ENCODE data around the gene TRIOBP. TPM values are rescaled to one million over a fixed set of nuclear protein-coding genes. Genes with fewer than 3 reads are reported as not detected.

Gene TRIOBP
- total RNA-seq, 2 donors from 2014 or later: 74.7 to 82.2 TPM

GRCh38 chr22:37802310-37803194 is 105.7 kb downstream of the TRIOBP start:
- Histone ChIP-seq H3K9me3 (ENCODE audit: control insufficient read depth, low read length) (no peaks in the 10 kb centered on the region), H3K36me3 (ENCODE audit: control insufficient read depth, insufficient read depth, low read length) (no peaks in the 10 kb centered on the region), H3K27me3 (ENCODE audit: control insufficient read depth, insufficient read depth, low read length, poor library complexity, severe bottlenecking) (no peaks in the 10 kb centered on the region), H3K4me3 (ENCODE audit: low read length) (peak overlapping the region; percentile 88), H3K4me1 (ENCODE audit: control insufficient read depth, insufficient read depth, low read length) (peaks cover 3% of the 10 kb centered on the region), H3K9ac (ENCODE audit: extremely low read depth, low read length, poor library complexity, severe bottlenecking) (peak overlapping the region; percentile 59), H3K27ac (ENCODE audit: low read depth, low read length) (no peak overlapping the region)
- H3K9me3 Mint-ChIP-seq: no peaks in the 10 kb centered on the region
- peak overlapping the region; percentile 94 for H3K27ac Mint-ChIP-seq
- 0% methylated on average over 18 to 63 of the region's 63 CpGs for WGBS, 2 experiments (ENCODE audit: insufficient coverage in 1 of 2, insufficient read length in 1 of 2)
- no peaks in the 10 kb centered on the region for H3K36me3 Mint-ChIP-seq (ENCODE audit: low read depth)
- peak; percentile 55 for TF ChIP-seq CTCF (conservative IDR thresholded peaks at IDR 0.05)
- H3K4me1 Mint-ChIP-seq: peaks cover 26% of the 10 kb centered on the region
- DNase-seq: peak; percentile 90
- H3K27me3 Mint-ChIP-seq (ENCODE audit: insufficient read depth): peaks cover 30% of the 10 kb centered on the region
- peak overlapping the region; percentile 68 for H3K4me3 Mint-ChIP-seq

GRCh38 chr22:37803195-37803638 is 106.4 kb downstream of the TRIOBP start:
- 2 to 3% methylated on average over 6 to 16 of the region's 16 CpGs for WGBS, 2 experiments (ENCODE audit: insufficient coverage in 1 of 2, insufficient read length in 1 of 2)
- DNase-seq: peak; percentile 78
- Mint-ChIP-seq H3K4me1 (peaks cover 27% of the 10 kb centered on the region), H3K4me3 (peak overlapping the region; percentile 68), H3K36me3 (ENCODE audit: low read depth) (no peaks in the 10 kb centered on the region), H3K27me3 (ENCODE audit: insufficient read depth) (peaks cover 27% of the 10 kb centered on the region), H3K9me3 (no peaks in the 10 kb centered on the region), H3K27ac (peak overlapping the region; percentile 94)
- Histone ChIP-seq H3K36me3 (ENCODE audit: control insufficient read depth, insufficient read depth, low read length) (no peaks in the 10 kb centered on the region), H3K4me3 (ENCODE audit: low read length) (peak overlapping the region; percentile 88), H3K4me1 (ENCODE audit: control insufficient read depth, insufficient read depth, low read length) (peaks cover 3% of the 10 kb centered on the region), H3K27ac (ENCODE audit: low read depth, low read length) (peak overlapping the region; percentile 88), H3K9ac (ENCODE audit: extremely low read depth, low read length, poor library complexity, severe bottlenecking) (peak overlapping the region; percentile 59), H3K9me3 (ENCODE audit: control insufficient read depth, low read length) (no peaks in the 10 kb centered on the region), H3K27me3 (ENCODE audit: control insufficient read depth, insufficient read depth, low read length, poor library complexity, severe bottlenecking) (no peaks in the 10 kb centered on the region)
- no peak for TF ChIP-seq CTCF (conservative IDR thresholded peaks at IDR 0.05)

- WGBS, 2 experiments (ENCODE audit: insufficient coverage in 1 of 2, insufficient read length in 1 of 2): 18 to 20% methylated on average over 11 to 34 of the region's 34 CpGs
- H3K4me3 Mint-ChIP-seq: peak overlapping the region; percentile 68
- Histone ChIP-seq H3K9me3 (ENCODE audit: control insufficient read depth, low read length) (no peaks in the 10 kb centered on the region), H3K4me1 (ENCODE audit: control insufficient read depth, insufficient read depth, low read length) (peaks cover 3% of the 10 kb centered on the region), H3K4me3 (ENCODE audit: low read length) (peak overlapping the region; percentile 88), H3K27me3 (ENCODE audit: control insufficient read depth, insufficient read depth, low read length, poor library complexity, severe bottlenecking) (no peaks in the 10 kb centered on the region), H3K36me3 (ENCODE audit: control insufficient read depth, insufficient read depth, low read length) (no peaks in the 10 kb centered on the region), H3K27ac (ENCODE audit: low read depth, low read length) (peak overlapping the region; percentile 88), H3K9ac (ENCODE audit: extremely low read depth, low read length, poor library complexity, severe bottlenecking) (peak overlapping the region; percentile 47)
- H3K4me1 Mint-ChIP-seq: peaks cover 29% of the 10 kb centered on the region
- DNase-seq: peak; percentile 67
- H3K27ac Mint-ChIP-seq: peak overlapping the region; percentile 94
- no peak for TF ChIP-seq CTCF (conservative IDR thresholded peaks at IDR 0.05)
- no peaks in the 10 kb centered on the region for H3K36me3 Mint-ChIP-seq (ENCODE audit: low read depth)
- peaks cover 28% of the 10 kb centered on the region for H3K27me3 Mint-ChIP-seq (ENCODE audit: insufficient read depth)
- H3K9me3 Mint-ChIP-seq: no peaks in the 10 kb centered on the region
Measured at GRCh38 chr22:37803639-37804351, 106.9 kb downstream of the TRIOBP start.

Data from endodermal cell (in vitro differentiated cells).